GM11168 (cell line): Measurements from ENCODE around the gene SRF.

Experiments used
- in situ Hi-C: fragments of 300-500 bp; cut with MboI; formaldehyde crosslinking; loops from one replicate; pipeline ENCODE4 v1.12.0; 2022; ENCODE audit warnings: low sequenced_read_pairs; ENCODE audit not compliant: unreplicated experiment

Gene SRF

DNA sequence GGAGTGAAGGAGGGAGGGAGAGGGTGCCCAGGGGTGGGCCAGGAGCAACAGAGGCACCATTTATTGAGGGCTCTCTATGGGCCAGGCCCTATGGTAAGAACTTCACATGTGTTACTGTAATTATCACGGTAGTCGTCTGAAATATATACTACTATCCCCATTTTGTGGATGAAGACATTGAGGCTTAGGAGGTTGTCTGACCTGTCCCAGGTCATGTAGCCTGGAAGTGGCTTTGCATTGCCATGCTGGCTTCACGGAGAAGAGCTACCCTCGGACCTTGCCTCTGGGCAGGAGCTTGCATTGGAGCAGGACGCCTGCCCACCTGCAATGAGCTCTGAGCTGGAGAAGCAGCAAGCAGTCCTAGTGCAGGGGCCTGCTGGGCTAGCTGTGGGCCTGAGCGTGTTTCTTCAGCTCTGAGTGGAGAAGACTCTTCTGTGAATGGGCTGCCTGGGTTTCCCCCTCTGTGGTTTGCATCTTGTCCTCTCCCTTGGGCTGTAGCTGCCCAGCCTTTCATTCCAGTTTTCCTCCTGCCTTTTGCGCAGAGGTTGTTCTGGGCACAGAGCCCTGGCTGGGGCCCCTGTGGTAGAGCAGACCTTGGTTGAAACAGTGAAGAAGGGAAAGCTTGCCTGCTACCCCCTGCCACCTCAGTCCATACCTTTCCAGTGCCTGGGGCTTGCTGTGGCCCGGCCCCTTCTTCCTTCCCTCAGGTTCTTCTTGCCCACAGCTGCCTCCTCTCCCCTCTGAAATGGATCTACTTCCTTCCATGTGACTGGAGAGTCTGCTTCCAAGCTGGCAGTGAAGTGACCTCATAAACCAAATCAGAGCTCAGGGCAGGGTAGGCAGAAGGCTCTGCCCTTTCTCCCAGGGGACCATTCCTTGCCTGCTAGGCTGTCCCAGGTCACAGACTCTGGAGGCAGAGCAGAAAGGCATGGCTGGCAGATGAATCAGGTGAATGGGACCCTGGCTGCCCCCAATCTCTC lies 24.1 kb upstream of the SRF start:
- in situ Hi-C loops, result no loop called here

DNA sequence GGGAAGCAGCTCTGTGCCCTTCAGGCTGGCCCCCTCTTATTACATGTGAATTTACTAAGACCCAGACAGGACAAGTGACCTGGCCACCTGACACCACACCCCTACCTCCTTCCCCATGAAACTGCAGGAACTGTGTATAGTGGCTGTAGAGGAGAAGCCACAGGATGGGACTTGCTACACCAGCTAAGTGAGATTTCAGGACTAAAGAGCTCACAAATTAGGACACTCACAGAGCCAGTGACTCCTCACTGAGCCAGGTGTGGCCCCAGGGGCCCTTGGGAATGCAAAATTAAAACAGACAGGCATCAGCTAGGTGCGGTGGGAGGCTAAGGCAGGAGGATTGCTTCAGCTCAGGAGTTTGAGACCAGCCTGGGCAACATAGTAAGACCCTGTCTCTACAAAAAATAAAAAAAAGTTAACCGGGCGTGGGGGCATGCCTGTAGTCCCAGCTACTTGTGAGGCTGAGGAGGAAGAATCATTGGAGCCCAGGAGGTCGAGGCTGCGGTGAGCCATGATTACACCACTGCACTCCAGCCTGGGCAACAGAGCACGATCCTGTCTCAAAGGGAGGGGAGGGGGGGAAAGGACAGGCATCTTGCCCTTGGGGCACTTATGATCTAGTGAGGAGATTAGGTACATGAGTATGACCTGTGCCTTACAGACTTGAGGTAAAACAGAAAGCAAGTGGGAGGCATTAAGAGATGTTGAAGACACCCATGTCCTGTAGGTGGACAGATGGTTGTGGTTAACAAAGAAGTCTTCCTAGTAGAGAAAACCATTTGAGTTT lies 23.2 kb upstream of the SRF start:
- in situ Hi-C loops, result no loop called here

GRCh38 chr6:43149265-43149664 lies 21.8 kb upstream of the SRF start:
- in situ Hi-C loops, result no loop called here

DNA sequence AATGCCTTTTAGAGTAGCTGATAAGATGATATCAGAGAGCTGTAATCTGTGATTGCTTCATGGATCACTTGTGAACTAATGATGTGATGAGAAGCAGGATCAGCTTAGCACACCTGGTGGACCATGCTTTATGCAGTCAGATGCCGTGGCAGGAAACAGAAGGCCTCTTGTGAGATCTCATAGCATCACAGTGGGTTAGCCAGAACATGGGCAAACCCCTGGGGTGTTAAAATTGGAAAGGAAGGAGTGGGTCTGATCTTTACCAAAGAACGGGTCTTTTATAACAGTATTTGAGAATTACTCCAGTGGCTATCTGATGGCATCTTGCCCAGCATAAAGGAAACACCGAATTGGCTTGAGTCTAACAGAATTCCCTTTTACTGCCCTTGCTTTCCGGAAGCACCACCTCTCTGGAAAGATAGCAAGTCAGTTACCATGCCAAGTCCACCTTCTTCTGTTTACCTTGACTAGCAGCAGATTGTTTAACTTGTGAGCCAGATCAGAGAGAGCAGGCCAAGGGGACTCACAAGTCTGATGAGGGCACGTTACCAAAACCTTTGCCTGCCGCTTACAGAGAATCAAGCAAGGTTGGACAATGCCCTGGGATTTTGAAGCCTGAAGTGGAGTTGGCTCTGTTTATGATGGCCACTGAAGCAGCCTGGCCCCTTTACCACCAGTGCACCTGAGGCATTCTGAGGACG lies 20.9 kb upstream of the SRF start:
- in situ Hi-C loops, result no loop called here

GRCh38 chr6:43159599-43159998 lies 11.5 kb upstream of the SRF start:
- in situ Hi-C loops, result no loop called here

DNA sequence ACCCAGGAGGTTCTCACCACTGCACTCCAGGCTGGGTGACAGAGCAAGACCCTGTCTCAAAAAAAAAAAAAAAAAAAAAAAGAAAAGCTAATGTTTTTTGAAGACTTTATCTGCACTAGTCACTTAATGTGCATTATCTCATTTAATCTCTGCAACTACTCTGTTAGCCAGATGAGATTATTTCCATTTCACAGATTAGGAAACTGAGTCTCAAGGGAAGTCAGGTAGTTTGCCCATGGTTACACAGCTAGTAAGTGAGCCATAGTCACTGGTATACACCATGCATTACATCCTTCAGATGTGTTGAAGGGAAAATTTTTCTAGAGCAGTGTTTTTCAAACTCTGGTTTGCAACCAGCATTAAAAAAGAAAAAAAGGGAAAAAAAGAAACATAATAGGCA lies 7.2 kb upstream of the SRF start:
- in situ Hi-C loops, result no loop called here

DNA sequence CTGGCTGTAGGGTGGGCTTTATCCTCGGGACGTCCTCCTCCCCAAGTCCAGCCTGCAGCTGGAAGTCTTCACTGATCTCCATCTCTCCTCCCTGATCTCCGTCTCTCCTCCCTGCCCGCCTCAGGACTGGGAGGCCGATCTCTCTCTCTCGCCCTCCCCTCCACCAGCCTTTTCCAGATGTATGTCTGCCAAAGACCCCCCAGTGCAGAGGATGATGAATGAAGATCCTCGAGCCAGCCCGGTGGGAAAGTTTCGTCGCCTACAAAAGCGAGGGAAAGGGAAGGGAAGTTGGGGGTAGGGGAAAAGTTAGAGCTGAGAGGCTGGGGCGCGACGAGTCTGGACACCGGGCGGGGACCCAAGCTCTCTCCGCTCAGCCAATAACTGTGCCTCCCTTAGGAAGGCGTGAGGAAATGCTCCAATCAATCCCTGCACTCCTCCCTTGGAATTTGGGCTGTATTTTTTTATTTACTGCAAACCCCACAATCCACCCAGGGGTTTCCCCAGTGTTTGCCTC lies 595 bp upstream of the SRF start:
- in situ Hi-C loops, result no loop called here

GRCh38 chr6:43171707-43172103 lies 636 bp downstream of the SRF start:
- in situ Hi-C loops, result no loop called here

GRCh38 chr6:43172104-43173007 lies 1.3 kb downstream of the SRF start:
- in situ Hi-C loops, result no loop called here

DNA sequence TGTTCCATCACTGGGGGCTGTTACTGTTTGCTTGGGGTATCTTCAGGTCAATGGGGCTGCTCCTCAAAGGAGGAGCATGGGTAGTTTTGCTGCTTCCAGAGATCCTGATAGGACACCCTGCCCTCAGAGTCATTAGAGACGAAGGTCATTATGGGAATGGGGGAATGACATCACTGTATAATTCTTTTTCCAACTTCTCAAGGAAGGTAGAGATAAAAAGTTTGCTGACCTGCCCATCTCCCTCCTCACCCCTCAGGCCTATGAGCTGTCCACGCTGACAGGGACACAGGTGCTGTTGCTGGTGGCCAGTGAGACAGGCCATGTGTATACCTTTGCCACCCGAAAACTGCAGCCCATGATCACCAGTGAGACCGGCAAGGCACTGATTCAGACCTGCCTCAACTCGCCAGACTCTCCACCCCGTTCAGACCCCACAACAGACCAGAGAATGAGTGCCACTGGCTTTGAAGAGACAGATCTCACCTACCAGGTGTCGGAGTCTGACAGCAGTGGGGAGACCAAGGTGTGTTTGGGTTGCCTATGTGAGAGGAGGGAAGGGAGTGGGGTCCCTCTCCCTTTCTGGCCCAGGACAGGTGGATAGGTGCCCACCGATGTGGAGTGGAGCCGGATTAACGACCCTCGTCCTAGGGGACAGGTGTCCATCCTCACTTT lies 2.7 kb downstream of the SRF start:
- in situ Hi-C loops, result no loop called here

DNA sequence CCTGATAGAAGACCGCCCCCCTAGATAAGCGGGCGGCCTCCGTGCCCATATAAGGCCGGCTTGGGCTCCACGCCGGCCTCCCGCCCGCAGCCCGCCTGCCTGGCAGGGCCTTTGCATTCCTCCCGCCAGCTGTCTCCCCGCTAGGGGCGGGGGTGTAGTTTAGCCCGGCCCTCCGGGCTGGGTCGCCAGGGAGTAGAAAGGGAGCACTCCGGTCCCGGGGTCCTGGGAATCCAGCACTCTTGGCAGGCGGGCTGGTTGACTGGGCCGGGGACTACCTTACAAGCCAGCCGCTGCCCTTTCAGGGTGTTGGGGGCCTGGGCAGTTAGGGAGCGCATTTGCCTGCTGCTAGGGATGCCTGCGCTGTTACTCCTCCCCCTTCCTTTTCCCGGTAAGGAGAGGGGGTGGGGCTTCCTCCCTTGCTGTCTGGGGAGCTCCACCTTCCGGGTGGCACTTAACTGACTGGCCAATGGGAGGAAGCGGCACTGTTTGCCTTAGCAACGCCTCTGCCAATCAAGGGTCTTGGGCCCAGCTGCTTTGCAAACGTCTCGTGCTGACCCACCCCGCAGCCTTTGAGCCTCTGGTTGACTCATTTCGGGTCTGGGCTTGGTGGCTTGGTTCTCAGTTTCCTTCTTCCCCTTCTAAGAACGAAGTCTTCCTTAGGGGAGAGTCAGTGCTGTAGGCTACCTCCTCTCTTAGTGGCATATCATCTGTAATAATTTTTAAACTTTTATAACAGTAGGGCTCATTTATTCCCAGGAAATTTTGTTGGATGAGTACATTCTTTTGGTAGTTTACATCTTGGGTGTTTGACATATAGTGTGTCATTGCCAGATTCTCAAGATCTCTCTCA lies 3.4 kb downstream of the SRF start:
- in situ Hi-C loops, result no loop called here

- in situ Hi-C loops, result no loop called here
Observed at GRCh38 chr6:43175676-43176422, 4.8 kb downstream of the SRF start.

DNA sequence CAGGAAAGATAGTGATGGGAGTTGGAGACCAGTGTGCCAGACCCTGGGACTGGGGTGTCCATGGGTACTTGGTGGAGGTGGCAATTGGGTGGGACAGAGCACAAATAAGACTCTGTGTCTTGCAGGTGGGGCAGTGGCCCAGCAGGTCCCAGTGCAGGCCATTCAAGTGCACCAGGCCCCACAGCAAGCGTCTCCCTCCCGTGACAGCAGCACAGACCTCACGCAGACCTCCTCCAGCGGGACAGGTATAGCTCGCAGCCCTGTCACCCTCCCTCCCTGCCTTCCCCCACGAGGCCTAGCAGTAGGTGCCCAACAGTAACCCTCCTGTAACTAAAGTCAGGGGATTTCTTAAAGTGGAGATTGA lies 5.3 kb downstream of the SRF start:
- in situ Hi-C loops, result no loop called here

DNA sequence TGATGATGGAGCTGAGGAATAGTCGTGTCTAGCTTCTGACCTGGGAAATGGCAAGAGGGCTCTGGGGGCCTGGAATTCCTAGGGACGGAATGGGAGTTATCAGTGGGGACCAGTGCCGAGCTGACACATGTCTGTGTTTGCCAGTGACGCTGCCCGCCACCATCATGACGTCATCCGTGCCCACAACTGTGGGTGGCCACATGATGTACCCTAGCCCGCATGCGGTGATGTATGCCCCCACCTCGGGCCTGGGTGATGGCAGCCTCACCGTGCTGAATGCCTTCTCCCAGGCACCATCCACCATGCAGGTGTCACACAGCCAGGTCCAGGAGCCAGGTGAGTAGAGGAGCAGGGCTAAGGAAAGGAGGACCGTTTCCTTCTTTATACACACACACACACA lies 7.1 kb downstream of the SRF start:
- in situ Hi-C loops, result no loop called here

DNA sequence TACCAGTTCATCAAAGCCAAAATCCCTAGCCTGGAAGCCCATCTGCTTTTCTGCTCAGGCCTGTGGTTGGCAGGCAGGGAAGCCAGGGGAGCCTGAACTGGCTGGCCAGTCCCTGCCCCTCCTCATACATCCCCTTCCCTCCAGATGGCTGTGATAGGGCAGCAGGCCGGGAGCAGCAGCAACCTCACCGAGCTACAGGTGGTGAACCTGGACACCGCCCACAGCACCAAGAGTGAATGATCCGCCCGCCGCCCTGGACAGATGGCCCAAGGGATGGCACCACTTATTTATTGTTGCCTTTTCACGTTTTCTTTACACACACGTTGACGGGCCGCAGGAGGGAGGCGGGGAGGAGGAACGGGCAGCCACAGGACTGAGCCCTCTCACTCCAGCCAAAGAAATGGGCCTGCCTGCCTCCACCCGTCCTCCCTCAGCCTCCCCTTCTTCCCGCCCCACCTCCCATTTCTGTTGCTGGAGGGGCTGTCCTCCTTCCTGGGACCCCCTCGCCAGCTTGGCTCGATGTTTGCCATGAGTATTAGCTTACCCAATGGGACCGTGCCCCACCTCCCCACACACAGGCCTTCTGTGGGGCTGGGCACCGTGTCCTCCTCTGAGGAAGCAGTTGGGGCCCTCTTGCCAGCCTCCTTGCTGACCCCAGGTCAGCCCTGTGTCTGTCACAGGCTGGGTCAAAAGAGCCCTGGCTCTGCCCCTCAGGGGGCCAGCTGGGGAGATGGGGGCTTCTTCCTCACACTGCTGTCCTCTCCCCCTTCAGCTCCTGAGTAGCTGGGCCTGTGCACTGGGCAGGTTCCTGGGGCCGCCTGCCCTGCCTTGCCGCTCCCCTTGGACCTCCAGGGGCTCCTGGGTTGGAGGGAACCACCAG lies 8.1 kb downstream of the SRF start:
- in situ Hi-C loops, result no loop called here

DNA sequence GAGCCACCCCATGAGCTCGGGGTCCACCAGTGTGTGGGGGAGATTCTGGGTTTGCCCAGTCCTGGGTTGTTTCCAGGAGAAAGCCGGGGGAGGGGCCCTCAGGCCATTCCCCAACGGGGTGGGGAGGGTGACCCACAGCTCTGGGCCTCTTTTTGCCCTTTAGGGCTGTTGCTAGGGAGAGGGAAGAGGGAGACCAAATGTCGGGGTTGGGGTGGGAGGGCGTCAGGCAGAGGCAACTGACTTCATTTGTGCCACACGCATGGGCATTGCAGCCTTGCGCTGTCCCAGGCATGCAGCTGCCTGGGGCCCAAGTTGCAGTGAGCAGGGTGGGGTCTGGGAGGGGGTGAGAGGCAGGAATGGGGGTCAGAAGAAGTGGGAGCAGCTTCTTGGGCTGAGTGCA lies 9.0 kb downstream of the SRF start:
- in situ Hi-C loops, result no loop called here

GRCh38 chr6:43180985-43181384 lies 9.9 kb downstream of the SRF start:
- in situ Hi-C loops, result no loop called here
